ENCODE data around the gene PROSER1.

PROSER1 gene

GRCh38 chr13:39054112-39054511 is 16.2 kb upstream of the PROSER1 start:
- DNase-seq (ENCODE audit: low spot score) = no peak
- Histone ChIP-seq H3K4me3 (no peak overlapping the region), H3K27ac (no peak overlapping the region)
- TF ChIP-seq CTCF (IDR thresholded peaks at IDR 0.05) = no peak

- Histone ChIP-seq H3K4me3 (no peak overlapping the region), H3K27ac (no peak overlapping the region)
- no peak for DNase-seq (ENCODE audit: low spot score)
- no peak for TF ChIP-seq CTCF (IDR thresholded peaks at IDR 0.05)
Observed at GRCh38 chr13:39052944-39053343, 15.1 kb upstream of the PROSER1 start.

- DNase-seq (ENCODE audit: low spot score) = no peak
- Histone ChIP-seq H3K4me3 (no peak overlapping the region), H3K27ac (no peak overlapping the region)
- TF ChIP-seq CTCF (IDR thresholded peaks at IDR 0.05) = no peak
Observed at GRCh38 chr13:39051157-39051556, 13.3 kb upstream of the PROSER1 start.

- H3K4me3 ChIP-seq = no peak overlapping the region
- no peak overlapping the region for H3K27ac ChIP-seq
- no peak for DNase-seq (ENCODE audit: low spot score)
- no peak for TF ChIP-seq CTCF (IDR thresholded peaks at IDR 0.05)
Observed at GRCh38 chr13:39049274-39049673, 11.4 kb upstream of the PROSER1 start.

GRCh38 chr13:39048806-39049205 is 10.9 kb upstream of the PROSER1 start:
- Histone ChIP-seq H3K4me3 (no peak overlapping the region), H3K27ac (no peak overlapping the region)
- no peak for TF ChIP-seq CTCF (IDR thresholded peaks at IDR 0.05)
- no peak for DNase-seq (ENCODE audit: low spot score)

GRCh38 chr13:39047560-39047959 is 9.7 kb upstream of the PROSER1 start:
- TF ChIP-seq CTCF (IDR thresholded peaks at IDR 0.05) = no peak
- no peak overlapping the region for H3K27ac ChIP-seq
- H3K4me3 ChIP-seq = no peak overlapping the region
- no peak for DNase-seq (ENCODE audit: low spot score)

- Histone ChIP-seq H3K27ac (no peak overlapping the region), H3K4me3 (no peak overlapping the region)
- no peak for TF ChIP-seq CTCF (IDR thresholded peaks at IDR 0.05)
- DNase-seq (ENCODE audit: low spot score) = no peak
Observed at GRCh38 chr13:39044536-39044935, 6.6 kb upstream of the PROSER1 start.

Data from coronary artery (tissue), 2 donors.